Glutamatergic neuron (in vitro differentiated cells): Measurements from ENCODE around the gene TAOK1. TPM values are rescaled to one million over a fixed set of nuclear protein-coding genes. Genes with fewer than 3 reads are reported as not detected.

Experiments used
- DNase-seq: peaks from one replicate; pipeline ENCODE4 v3.0.0; 2022
- H3K27ac Mint-ChIP-seq: one replicate; pipeline ENCODE4 v1.8.0; 2020; ENCODE audit warnings: mild to moderate bottlenecking, mixed read lengths, inconsistent platforms; ENCODE audit not compliant: unreplicated experiment
- H3K27me3 Mint-ChIP-seq: one replicate; pipeline ENCODE4 v1.8.0; 2020; ENCODE audit warnings: mild to moderate bottlenecking, moderate library complexity, mixed read lengths, inconsistent platforms; ENCODE audit not compliant: unreplicated experiment
- H3K36me3 Mint-ChIP-seq: one replicate; pipeline ENCODE4 v1.8.0; 2020; ENCODE audit warnings: mild to moderate bottlenecking, mixed read lengths, inconsistent platforms; ENCODE audit not compliant: unreplicated experiment
- H3K4me1 Mint-ChIP-seq: one replicate; pipeline ENCODE4 v1.8.0; 2020; ENCODE audit warnings: mild to moderate bottlenecking, low read depth, mixed read lengths, inconsistent platforms; ENCODE audit not compliant: unreplicated experiment
- H3K4me3 Mint-ChIP-seq: one replicate; pipeline ENCODE4 v1.8.0; 2020; ENCODE audit warnings: mild to moderate bottlenecking, mixed read lengths, inconsistent platforms; ENCODE audit not compliant: unreplicated experiment
- H3K9me3 Mint-ChIP-seq: one replicate; pipeline ENCODE4 v1.8.0; 2020; ENCODE audit warnings: mild to moderate bottlenecking, moderate library complexity, mixed read lengths, inconsistent platforms; ENCODE audit not compliant: unreplicated experiment
- total RNA-seq: library from RNA; stranded (reverse); fragmentation: NEBNext Ultra II Directional; extraction: Animal tissue kit (Norgen Biotek cat#: 25700); gene quantifications from one replicate; pipeline ENCODE4 v1.2.1, GENCODE V29; 2021; ENCODE audit not compliant: unreplicated experiment
- TF ChIP-seq, protein P1 (sequence below): fragments of 200-600 bp; sonication (generic); IDR thresholded peaks from one replicate; pipeline ENCODE4 v1.5.0; 2021; ENCODE audit not compliant: partially characterized antibody, unreplicated experiment

TAOK1 gene
- total RNA-seq, 1 donor from 2014 or later: 133 TPM

DNA sequence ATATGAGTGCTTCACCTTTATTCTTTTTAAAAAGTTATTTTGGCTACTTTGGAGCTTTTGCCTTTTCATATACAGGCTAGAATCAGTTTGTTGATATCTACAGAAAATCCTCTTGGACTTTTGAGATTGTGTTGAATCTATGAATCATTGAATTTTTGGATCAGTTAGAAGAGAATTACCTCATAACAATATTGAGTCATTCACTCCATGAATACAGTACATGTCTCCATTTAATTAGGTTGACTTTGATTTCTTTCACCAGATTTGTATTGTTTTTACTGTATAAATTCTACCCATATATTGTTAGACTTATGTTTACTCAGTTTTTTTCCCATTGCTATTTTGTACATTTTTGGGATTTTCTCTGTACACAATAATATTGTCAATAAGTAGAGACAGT, 54.4 kb downstream of the TAOK1 start:
- Mint-ChIP-seq H3K27me3 (peaks cover 3% of the 10 kb centered on the region), H3K4me1 (no peaks in the 10 kb centered on the region), H3K27ac (no peak overlapping the region), H3K4me3 (no peak overlapping the region), H3K36me3 (no peaks in the 10 kb centered on the region), H3K9me3 (no peaks in the 10 kb centered on the region)
- DNase-seq: no peak
- TF ChIP-seq, protein P1, sequence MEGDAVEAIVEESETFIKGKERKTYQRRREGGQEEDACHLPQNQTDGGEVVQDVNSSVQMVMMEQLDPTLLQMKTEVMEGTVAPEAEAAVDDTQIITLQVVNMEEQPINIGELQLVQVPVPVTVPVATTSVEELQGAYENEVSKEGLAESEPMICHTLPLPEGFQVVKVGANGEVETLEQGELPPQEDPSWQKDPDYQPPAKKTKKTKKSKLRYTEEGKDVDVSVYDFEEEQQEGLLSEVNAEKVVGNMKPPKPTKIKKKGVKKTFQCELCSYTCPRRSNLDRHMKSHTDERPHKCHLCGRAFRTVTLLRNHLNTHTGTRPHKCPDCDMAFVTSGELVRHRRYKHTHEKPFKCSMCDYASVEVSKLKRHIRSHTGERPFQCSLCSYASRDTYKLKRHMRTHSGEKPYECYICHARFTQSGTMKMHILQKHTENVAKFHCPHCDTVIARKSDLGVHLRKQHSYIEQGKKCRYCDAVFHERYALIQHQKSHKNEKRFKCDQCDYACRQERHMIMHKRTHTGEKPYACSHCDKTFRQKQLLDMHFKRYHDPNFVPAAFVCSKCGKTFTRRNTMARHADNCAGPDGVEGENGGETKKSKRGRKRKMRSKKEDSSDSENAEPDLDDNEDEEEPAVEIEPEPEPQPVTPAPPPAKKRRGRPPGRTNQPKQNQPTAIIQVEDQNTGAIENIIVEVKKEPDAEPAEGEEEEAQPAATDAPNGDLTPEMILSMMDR: no peak

DNA sequence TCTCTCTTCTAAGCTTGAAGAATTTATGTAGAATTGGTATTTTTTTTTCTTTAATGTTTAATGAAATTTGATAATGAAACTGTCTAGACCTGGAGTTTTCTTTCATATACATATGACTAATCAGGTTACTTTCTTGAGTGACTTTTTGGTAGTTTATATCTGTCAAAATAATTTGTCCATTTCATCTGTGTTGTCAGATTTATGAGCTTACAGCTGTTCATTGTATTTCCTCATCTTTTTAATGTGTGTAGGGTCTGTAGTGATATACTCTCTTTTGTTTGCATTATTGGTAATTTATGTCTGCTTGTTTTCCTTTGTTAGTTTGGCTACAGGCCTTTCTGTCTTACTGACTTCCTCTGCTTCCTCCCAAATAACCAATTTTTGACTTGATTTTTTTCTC, 55.7 kb downstream of the TAOK1 start:
- no peak overlapping the region for H3K27ac Mint-ChIP-seq
- no peak overlapping the region for H3K4me3 Mint-ChIP-seq
- H3K4me1 Mint-ChIP-seq: peaks cover 2% of the 10 kb centered on the region
- TF ChIP-seq, protein P1: no peak
- DNase-seq: no peak
- H3K9me3 Mint-ChIP-seq: no peaks in the 10 kb centered on the region
- peaks cover 3% of the 10 kb centered on the region for H3K27me3 Mint-ChIP-seq
- no peaks in the 10 kb centered on the region for H3K36me3 Mint-ChIP-seq

DNA sequence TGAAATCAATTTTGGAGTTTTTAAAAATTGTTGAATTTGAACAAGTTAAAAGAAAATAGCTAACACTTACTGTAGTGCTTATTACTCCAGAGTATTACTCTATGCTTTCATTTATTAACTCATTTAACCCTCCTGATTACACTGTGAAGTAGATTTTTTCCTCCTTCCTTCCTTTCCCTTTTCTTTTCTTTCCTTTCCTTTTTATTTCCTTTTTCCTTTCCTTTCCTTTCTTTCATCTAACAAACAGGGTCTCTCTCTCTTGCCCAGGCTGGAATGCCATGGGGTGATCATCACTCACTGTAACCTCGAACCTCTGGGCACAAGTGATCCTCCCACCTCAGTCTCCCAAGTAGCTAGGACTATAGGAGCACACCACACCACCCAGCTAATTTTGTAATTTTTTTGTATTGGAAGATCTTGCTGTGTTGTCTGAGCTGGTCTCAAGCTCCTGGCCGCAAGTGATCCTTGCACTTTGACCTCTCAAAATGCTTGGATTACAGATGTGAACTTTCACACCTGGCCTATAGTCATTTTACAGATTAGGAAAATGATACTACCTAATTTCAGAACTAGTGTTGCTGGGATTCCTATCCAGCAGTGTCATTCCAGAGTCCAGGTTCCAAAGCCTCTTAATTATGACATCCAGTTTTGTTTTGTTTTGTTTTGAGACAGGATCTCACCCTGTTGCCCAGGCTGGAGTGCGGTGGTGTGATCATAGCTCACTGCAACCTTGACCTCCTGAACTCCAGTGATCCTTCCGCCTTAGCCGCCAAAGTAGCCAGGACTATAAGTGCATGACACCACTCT, 59.9 kb downstream of the TAOK1 start:
- no peak for DNase-seq

DNA sequence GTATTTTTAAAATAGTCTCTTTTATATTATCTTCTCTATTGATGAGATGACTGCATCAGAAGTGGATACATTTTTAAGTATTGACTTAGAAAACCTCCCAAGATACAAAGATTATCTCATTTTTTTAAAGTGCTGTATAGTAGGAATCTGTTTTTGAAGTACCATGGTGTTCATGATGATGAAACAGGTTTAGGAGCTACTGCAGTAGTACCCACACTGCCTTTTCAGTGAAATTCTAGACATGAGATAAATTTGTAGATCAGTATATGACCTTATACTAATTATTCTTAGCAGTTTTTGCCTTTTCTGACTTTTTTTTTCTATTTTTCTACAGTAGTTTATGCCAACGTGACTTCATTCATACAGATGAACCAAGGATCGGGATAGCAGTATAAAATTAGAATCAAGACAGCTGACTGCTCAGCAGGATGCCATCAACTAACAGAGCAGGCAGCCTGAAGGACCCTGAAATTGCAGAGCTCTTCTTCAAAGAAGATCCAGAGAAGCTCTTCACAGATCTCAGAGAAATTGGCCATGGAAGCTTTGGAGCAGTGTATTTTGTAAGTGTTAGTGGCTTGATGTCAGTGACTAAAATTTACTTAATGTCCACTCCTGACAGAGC, 61.1 kb downstream of the TAOK1 start:
- Mint-ChIP-seq H3K9me3 (no peaks in the 10 kb centered on the region), H3K36me3 (peaks cover 4% of the 10 kb centered on the region), H3K27me3 (no peaks in the 10 kb centered on the region), H3K4me3 (no peak overlapping the region), H3K27ac (peak overlapping the region; percentile 4), H3K4me1 (peaks cover 2% of the 10 kb centered on the region)
- DNase-seq: no peak
- TF ChIP-seq, protein P1: no peak

More for the DNA sequence above, 59.9 kb downstream of the TAOK1 start:
- no peaks in the 10 kb centered on the region for H3K27me3 Mint-ChIP-seq
- peak overlapping the region; percentile 22 for H3K4me3 Mint-ChIP-seq
- H3K4me1 Mint-ChIP-seq: peaks cover 2% of the 10 kb centered on the region
- peak overlapping the region; percentile 35 for H3K27ac Mint-ChIP-seq
- TF ChIP-seq, protein P1: no peak
- peaks cover 4% of the 10 kb centered on the region for H3K36me3 Mint-ChIP-seq
- no peaks in the 10 kb centered on the region for H3K9me3 Mint-ChIP-seq

DNA sequence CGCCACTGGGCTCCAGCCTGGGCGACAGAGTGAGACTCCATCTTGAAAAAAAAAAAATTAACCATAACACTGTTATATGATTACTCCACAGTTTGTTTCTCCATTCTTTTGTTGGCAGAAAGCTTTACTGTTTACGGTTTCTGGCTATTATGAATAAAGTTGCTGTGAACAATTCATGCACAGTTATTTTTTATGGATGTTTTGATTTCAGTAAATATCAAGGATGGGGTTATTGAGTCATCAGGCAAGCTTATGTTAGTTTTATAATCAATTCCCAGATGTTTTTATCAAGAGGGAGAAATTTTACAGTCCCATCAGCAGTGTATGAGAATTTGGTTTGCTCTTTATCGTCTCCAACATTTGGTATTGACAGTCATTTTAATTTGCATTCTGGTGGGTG, 67.9 kb downstream of the TAOK1 start:
- TF ChIP-seq, protein P1: no peak
- H3K27ac Mint-ChIP-seq: no peak overlapping the region
- H3K9me3 Mint-ChIP-seq: peaks cover 4% of the 10 kb centered on the region
- H3K4me1 Mint-ChIP-seq: peaks cover 10% of the 10 kb centered on the region
- H3K4me3 Mint-ChIP-seq: no peak overlapping the region
- H3K36me3 Mint-ChIP-seq: peaks cover 4% of the 10 kb centered on the region
- DNase-seq: no peak
- H3K27me3 Mint-ChIP-seq: no peaks in the 10 kb centered on the region
